ENCODE results near the gene ROR1.
A peak's percentile ranks its signal among the peaks of the same experiment; 100 is the strongest.
"Not testable (repeated sequence)": the region's sequence is repeated elsewhere in the genome, so short reads cannot be mapped to it uniquely, and the experiment has no call there.

The ROR1 gene

GRCh38 chr1:63759778-63760177 is 14.0 kb upstream of the ROR1 start:
- no peak for DNase-seq
- ATAC-seq: no peak

GRCh38 chr1:63770381-63770780 is 3.4 kb upstream of the ROR1 start:
- DNase-seq: no peak
- ATAC-seq: no peak

- no peak for DNase-seq
Observed at GRCh38 chr1:63772201-63772600, 1.6 kb upstream of the ROR1 start.

GRCh38 chr1:63772876-63773275 is 941 bp upstream of the ROR1 start:
- no peak for DNase-seq
- ATAC-seq: no peak

More at GRCh38 chr1:63772201-63772600, 1.6 kb upstream of the ROR1 start:
- ATAC-seq: no peak

- ATAC-seq: peak; percentile 17
- no peak for DNase-seq
Observed at GRCh38 chr1:63773496-63773814, 362 bp upstream of the ROR1 start.

GRCh38 chr1:63774617-63775417 is 1.0 kb downstream of the ROR1 start:
- peak; percentile 16 for DNase-seq
- no peak for ATAC-seq

GRCh38 chr1:63775418-63776127 is 1.8 kb downstream of the ROR1 start:
- no peak for DNase-seq

GRCh38 chr1:63777286-63777685 is 3.5 kb downstream of the ROR1 start:
- ATAC-seq (no peak), DNase-seq (no peak)

More at GRCh38 chr1:63775418-63776127, 1.8 kb downstream of the ROR1 start:
- ATAC-seq: no peak

GRCh38 chr1:63777965-63778880 is 4.4 kb downstream of the ROR1 start:
- DNase-seq: no peak
- ATAC-seq: no peak

- ATAC-seq (no peak), DNase-seq (no peak)
Observed at GRCh38 chr1:63779338-63780211, 5.8 kb downstream of the ROR1 start.

- DNase-seq (no peak), ATAC-seq (no peak)
Observed at GRCh38 chr1:63780565-63780964, 6.7 kb downstream of the ROR1 start.

GRCh38 chr1:63782982-63783381 is 9.2 kb downstream of the ROR1 start:
- DNase-seq (no peak), ATAC-seq (no peak)

GRCh38 chr1:63784083-63784482 is 10.3 kb downstream of the ROR1 start:
- ATAC-seq (no peak), DNase-seq (no peak)

- DNase-seq (no peak), ATAC-seq (no peak)
Observed at GRCh38 chr1:63784489-63785390, 10.9 kb downstream of the ROR1 start.

GRCh38 chr1:63787270-63787669 is 13.5 kb downstream of the ROR1 start:
- ATAC-seq: not testable (repeated sequence)

GRCh38 chr1:63787875-63788274 is 14.1 kb downstream of the ROR1 start:
- ATAC-seq: no peak
- DNase-seq: no peak

More at GRCh38 chr1:63787270-63787669, 13.5 kb downstream of the ROR1 start:
- DNase-seq: not testable (repeated sequence)

GRCh38 chr1:63789856-63790605 is 16.2 kb downstream of the ROR1 start:
- no peak for DNase-seq
- ATAC-seq: no peak

GRCh38 chr1:63790989-63791388 is 17.2 kb downstream of the ROR1 start:
- no peak for DNase-seq
- no peak for ATAC-seq

GRCh38 chr1:63792152-63792551 is 18.3 kb downstream of the ROR1 start:
- no peak for DNase-seq

GRCh38 chr1:63793741-63794240 is 20.0 kb downstream of the ROR1 start:
- DNase-seq (no peak), ATAC-seq (no peak)

More at GRCh38 chr1:63792152-63792551, 18.3 kb downstream of the ROR1 start:
- no peak for ATAC-seq

Measured in stimulated activated naive CD8-positive, alpha-beta T cell treated with anti-CD3 and anti-CD28 coated beads, Interleukin-15, Interleukin-2, amounts not matched to agents 100 U/mL and 50 U/mL, for 24 hours (primary cell).